Activated B cell treated with CpG ODN at 0.5 μM for 24 hours (primary cell): ENCODE measurements around the gene UBAC2. TPM values are rescaled to one million over a fixed set of nuclear protein-coding genes. Genes with fewer than 3 reads are reported as not detected.

Source experiments
- ATAC-seq: fragments of 200-7000 bp; cut with Tn5 transposase; one replicate; pipeline ENCODE4 v1.10.0; 2021; ENCODE audit warnings: low read depth, mild to moderate bottlenecking, moderate library complexity
- CTCF ChIA-PET: fragments of 350-600 bp; sonication (Branson Sonifier 250); formaldehyde crosslinking; loops from one replicate; lab custom pipeline; 2021; ENCODE audit warnings: antibody characterized with exemption; lab: Charles Lee
- POLR2A ChIA-PET: fragments of 350-600 bp; sonication (Branson Sonifier 250); formaldehyde crosslinking; loops from one replicate; lab custom pipeline; 2021; ENCODE audit warnings: antibody characterized with exemption; lab: Charles Lee
- DNase-seq: peaks from one replicate; pipeline ENCODE4 v3.0.0; 2022
- H3K27ac Mint-ChIP-seq: one replicate; pipeline ENCODE4 v1.8.0; 2020; ENCODE audit warnings: mixed read lengths
- H3K27me3 Mint-ChIP-seq: one replicate; pipeline ENCODE4 v1.8.0; 2021; ENCODE audit warnings: mixed read lengths
- H3K36me3 Mint-ChIP-seq: one replicate; pipeline ENCODE4 v1.8.0; 2021; ENCODE audit warnings: low read depth, mixed read lengths
- H3K4me1 Mint-ChIP-seq: one replicate; pipeline ENCODE4 v1.8.0; 2021; ENCODE audit warnings: mixed read lengths
- H3K4me3 Mint-ChIP-seq: one replicate; pipeline ENCODE4 v1.8.0; 2020; ENCODE audit warnings: mild to moderate bottlenecking, mixed read lengths
- H3K9me3 Mint-ChIP-seq: one replicate; pipeline ENCODE4 v1.8.0; 2020; ENCODE audit warnings: mixed read lengths
- intact Hi-C: fragments of 100-400 bp; cut with micrococcal nuclease; formaldehyde crosslinking; loops from one replicate; pipeline ENCODE4 v1.15.1; 2024
- total RNA-seq: library from RNA; stranded (reverse); gene quantifications from 2 replicates; pipeline ENCODE4 v1.2.3, GENCODE V29; 2022
- TF ChIP-seq, protein P1 (sequence below): fragments of 200-600 bp; IDR thresholded peaks from one replicate; pipeline ENCODE4 v1.8.0; 2022; ENCODE audit warnings: antibody characterized with exemption, mild to moderate bottlenecking

The UBAC2 gene
- total RNA-seq, 1 donor from 2014 or later: 51.0 TPM

DNA sequence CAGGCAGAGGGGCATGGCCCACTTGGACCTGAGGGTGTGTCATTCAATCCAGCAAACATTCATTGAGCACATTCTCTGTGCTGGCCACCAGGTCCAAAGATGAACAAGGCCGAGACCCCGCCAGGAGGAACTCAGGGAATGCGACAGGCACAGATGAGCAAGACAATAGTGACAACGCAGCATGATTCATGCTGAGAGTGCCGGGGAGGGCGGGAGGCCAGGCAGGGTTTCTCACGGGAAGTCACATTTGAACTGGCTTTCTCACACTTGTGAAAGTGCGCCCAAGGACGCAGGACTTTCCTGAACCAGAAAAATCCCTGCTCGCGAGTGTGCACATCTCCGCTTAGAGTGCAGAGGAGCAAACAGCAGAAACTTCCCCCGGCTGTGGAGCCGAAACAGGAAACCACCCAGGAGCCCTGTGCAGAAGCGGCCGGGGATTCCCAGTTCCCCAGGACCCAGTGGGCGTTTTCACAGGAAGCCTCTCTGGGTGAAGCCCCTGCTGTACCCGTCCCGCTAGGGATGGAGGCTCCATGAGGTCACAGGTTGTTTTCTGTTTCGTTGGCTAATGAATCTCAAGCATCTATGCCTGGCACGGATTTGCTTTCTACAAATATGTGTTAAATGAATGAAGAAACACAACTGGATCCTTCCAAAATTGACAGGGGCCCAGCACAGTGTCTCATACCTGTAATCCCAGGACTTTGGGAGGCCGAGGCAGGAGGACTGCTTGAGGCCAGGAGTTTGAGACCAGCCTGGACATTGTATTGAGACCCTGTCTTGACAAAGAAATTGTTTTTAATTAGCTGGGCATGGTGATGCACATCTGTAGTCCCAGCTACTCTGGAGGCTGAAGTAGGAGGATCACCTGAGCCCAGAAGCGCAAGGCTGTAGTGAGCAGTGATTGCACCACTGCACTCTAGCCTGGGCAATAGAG is 232.2 kb downstream of the UBAC2 start:
- H3K4me3 Mint-ChIP-seq: peak overlapping the region; percentile 70
- no peaks in the 10 kb centered on the region for H3K36me3 Mint-ChIP-seq
- intact Hi-C loops: loop anchor here (1.0 to 10.0 kb wide), 8 partner anchors 8 to 1242 kb away; partner anchors contain the start of genes GPR183, TMTC4 and UBAC2
- no peaks in the 10 kb centered on the region for H3K9me3 Mint-ChIP-seq
- peak; percentile 72 for DNase-seq
- peaks cover 88% of the 10 kb centered on the region for H3K4me1 Mint-ChIP-seq
- no peaks in the 10 kb centered on the region for H3K27me3 Mint-ChIP-seq
- ChIA-PET POLR2A (interaction anchor here (0.6 to 4.9 kb wide), 11 partner anchors 7 to 163 kb away, joined by 3 to 45 read pairs (median 6); no protein-coding TSS in a partner anchor), CTCF (interaction anchor here (0.6 to 8.4 kb wide), 6 partner anchors 12 to 256 kb away, joined by 3 to 342 read pairs (median 15); no protein-coding TSS in a partner anchor)
- peak; percentile 54 for ATAC-seq
- H3K27ac Mint-ChIP-seq: peak overlapping the region; percentile 89
- TF ChIP-seq, protein P1, sequence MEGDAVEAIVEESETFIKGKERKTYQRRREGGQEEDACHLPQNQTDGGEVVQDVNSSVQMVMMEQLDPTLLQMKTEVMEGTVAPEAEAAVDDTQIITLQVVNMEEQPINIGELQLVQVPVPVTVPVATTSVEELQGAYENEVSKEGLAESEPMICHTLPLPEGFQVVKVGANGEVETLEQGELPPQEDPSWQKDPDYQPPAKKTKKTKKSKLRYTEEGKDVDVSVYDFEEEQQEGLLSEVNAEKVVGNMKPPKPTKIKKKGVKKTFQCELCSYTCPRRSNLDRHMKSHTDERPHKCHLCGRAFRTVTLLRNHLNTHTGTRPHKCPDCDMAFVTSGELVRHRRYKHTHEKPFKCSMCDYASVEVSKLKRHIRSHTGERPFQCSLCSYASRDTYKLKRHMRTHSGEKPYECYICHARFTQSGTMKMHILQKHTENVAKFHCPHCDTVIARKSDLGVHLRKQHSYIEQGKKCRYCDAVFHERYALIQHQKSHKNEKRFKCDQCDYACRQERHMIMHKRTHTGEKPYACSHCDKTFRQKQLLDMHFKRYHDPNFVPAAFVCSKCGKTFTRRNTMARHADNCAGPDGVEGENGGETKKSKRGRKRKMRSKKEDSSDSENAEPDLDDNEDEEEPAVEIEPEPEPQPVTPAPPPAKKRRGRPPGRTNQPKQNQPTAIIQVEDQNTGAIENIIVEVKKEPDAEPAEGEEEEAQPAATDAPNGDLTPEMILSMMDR: no peak

DNA sequence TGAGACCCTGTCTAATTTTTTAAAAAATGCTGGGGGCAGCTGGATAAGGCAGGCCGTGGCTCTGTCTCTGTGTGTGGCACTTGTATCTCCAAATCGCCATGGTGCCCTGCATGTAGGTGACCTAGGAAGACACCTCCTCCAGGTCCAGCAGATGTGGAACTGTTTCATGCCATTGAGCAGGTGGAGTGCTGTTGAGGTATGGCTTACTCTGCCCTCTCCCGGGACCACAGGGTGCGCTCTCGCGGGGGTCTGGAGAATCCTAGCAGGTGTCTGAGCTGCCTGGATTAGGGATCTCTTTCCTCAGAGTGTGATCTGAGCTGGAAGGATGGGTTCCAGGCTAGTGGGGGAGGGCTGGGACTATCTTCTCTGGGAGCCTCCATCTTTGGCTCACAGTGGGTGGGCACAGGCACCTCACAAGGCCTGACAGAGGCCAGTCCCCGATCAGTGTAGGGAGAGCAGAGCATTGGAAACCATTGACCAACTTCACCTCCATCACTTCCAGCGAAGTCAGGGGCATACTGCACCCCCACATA is 233.0 kb downstream of the UBAC2 start:
- no peak for ATAC-seq
- POLR2A ChIA-PET: interaction anchor here (0.8 to 4.9 kb wide), 10 partner anchors 8 to 167 kb away, joined by 3 to 45 read pairs (median 4); no protein-coding TSS in a partner anchor
- H3K27ac Mint-ChIP-seq: peak overlapping the region; percentile 89

DNA sequence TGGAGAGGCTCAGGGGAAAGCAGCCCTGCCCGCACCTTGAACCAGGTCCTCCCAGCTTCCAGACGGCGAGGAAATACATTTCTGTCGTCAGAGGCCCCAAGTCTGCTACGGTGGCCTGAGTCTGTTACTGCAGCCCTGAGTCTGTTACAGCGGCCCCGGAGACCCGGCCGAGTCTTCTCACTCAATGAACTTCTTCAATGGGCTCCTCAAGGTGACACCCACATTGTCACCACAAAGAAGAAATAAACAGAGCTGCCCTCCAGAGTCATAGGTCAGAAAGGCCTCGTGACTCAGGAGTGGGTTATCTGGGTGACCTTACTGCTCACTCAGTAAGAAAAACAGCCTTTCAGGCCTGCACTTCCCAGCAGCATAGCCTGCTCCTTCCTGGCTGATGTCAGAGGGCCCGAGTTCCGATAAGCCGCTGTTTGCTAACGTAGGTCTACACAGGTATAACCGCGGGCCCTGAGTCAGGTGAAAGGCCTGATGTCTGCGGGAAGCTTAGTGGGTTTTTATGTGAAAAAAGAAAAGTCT is 233.7 kb downstream of the UBAC2 start:
- H3K4me1 Mint-ChIP-seq: peaks cover 90% of the 10 kb centered on the region
- CTCF ChIA-PET: interaction anchor here (1.2 to 8.4 kb wide), 10 partner anchors 9 to 255 kb away, joined by 3 to 342 read pairs (median 19); no protein-coding TSS in a partner anchor
- TF ChIP-seq, protein P1: no peak
- no peak for DNase-seq
- POLR2A ChIA-PET: interaction anchor here (0.6 to 4.9 kb wide), 14 partner anchors 9 to 994 kb away, joined by 3 to 45 read pairs (median 4); partner anchors contain the start of gene UBAC2
- peak overlapping the region; percentile 41 for H3K4me3 Mint-ChIP-seq
- no peaks in the 10 kb centered on the region for H3K36me3 Mint-ChIP-seq
- intact Hi-C loops: loop anchor here (1.0 to 10.0 kb wide), 3 partner anchors 80 to 1240 kb away; partner anchors contain the start of gene TMTC4
- H3K27me3 Mint-ChIP-seq: no peaks in the 10 kb centered on the region
- H3K9me3 Mint-ChIP-seq: no peaks in the 10 kb centered on the region
- peak overlapping the region; percentile 89 for H3K27ac Mint-ChIP-seq
- ATAC-seq: no peak

More for the DNA sequence above, 233.0 kb downstream of the UBAC2 start:
- no peaks in the 10 kb centered on the region for H3K9me3 Mint-ChIP-seq
- H3K4me1 Mint-ChIP-seq: peaks cover 89% of the 10 kb centered on the region
- no peak overlapping the region for H3K4me3 Mint-ChIP-seq
- no peaks in the 10 kb centered on the region for H3K36me3 Mint-ChIP-seq
- TF ChIP-seq, protein P1: no peak
- no peaks in the 10 kb centered on the region for H3K27me3 Mint-ChIP-seq
- intact Hi-C loops: loop anchor here (1.0 to 10.0 kb wide), 5 partner anchors 8 to 1241 kb away; partner anchors contain the start of gene TMTC4
- CTCF ChIA-PET: interaction anchor here (1.2 to 8.4 kb wide), 6 partner anchors 13 to 254 kb away, joined by 3 to 342 read pairs (median 26); no protein-coding TSS in a partner anchor
- no peak for DNase-seq

DNA sequence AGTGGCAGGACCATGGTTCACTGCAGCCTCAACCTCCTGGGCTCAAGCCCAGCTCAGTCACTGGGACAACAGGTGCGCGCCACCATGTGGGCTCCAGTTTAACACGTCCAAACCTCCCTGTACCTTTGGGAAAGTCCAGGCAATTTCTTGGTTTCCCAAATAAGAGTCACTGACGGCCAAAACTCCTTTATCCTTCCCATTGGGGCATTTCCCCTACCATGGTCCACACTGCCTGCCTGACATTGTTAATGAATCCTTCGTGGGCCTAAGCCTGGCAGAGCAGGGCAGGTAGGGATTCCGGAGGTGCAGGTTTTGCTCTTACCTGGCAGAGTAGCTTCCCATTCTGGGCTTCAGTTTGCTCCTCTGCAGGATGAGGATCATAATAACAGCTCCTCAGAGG is 234.5 kb downstream of the UBAC2 start:
- TF ChIP-seq, protein P1: no peak
- POLR2A ChIA-PET: interaction anchor here (0.5 to 4.9 kb wide), 9 partner anchors 10 to 258 kb away, joined by 3 to 45 read pairs (median 6); no protein-coding TSS in a partner anchor
- H3K27ac Mint-ChIP-seq: no peak overlapping the region

More for the DNA sequence above, 234.5 kb downstream of the UBAC2 start:
- intact Hi-C loops: loop anchor here (10.0 kb wide), 1 partner anchor 1240 kb away; the partner anchor contains the start of gene TMTC4
- Mint-ChIP-seq H3K4me3 (no peak overlapping the region), H3K9me3 (no peaks in the 10 kb centered on the region), H3K27me3 (no peaks in the 10 kb centered on the region), H3K4me1 (peaks cover 82% of the 10 kb centered on the region), H3K36me3 (no peaks in the 10 kb centered on the region)
- ATAC-seq (no peak), DNase-seq (no peak)
- CTCF ChIA-PET: interaction anchor here (0.9 to 8.4 kb wide), 20 partner anchors 10 to 259 kb away, joined by 3 to 342 read pairs (median 8); partner anchors contain the start of gene GPR183
